IMR-90 (cell line): Measurements from ENCODE around the gene SDC4.

Experiments used
- CHD1 ChIP-seq: IDR thresholded peaks from 2 replicates; pipeline ENCODE4 v1.6.1; 2012; ENCODE audit warnings: low read depth, low read length, improper control_type of control experiment
- CTCF ChIP-seq: conservative IDR thresholded peaks from 2 replicates; pipeline ENCODE4 v1.5.1; 2012; ENCODE audit warnings: mild to moderate bottlenecking, low read depth, low read length, improper control_type of control experiment
- FOS ChIP-seq: fragments of 150-350 bp; IDR thresholded peaks from 2 replicates; pipeline ENCODE4 v1.6.1; 2016; ENCODE audit warnings: low read depth, low read length
- MAFK ChIP-seq: IDR thresholded peaks from 2 replicates; pipeline ENCODE4 v1.6.1; 2012; ENCODE audit warnings: low read depth, low read length, improper control_type of control experiment
- NFE2L2 ChIP-seq: fragments of 150-350 bp; IDR thresholded peaks from 2 replicates; pipeline ENCODE4 v1.6.1; 2016; ENCODE audit warnings: low read depth, mild to moderate bottlenecking, low read length
- POLR2A ChIP-seq: IDR thresholded peaks from 2 replicates; pipeline ENCODE4 v1.6.1; 2012; ENCODE audit warnings: mild to moderate bottlenecking, low read depth, low read length
- RAD21 ChIP-seq: IDR thresholded peaks from 2 replicates; pipeline ENCODE4 v1.6.1; 2012; ENCODE audit warnings: low read length, improper control_type of control experiment

GRCh38 chr20:45361793-45362192 is 13.6 kb upstream of the SDC4 start:
- no peak for TF ChIP-seq CTCF
- TF ChIP-seq POLR2A: no peak
- no peak for TF ChIP-seq RAD21
- TF ChIP-seq FOS: no peak
- no peak for TF ChIP-seq NFE2L2
- no peak for TF ChIP-seq MAFK
- TF ChIP-seq CHD1: no peak
